K562 (cell line): ENCODE measurements around the gene PPP1R14B. TPM values are rescaled to one million over a fixed set of nuclear protein-coding genes. Genes with fewer than 3 reads are reported as not detected.

Experiments
- CBFB ChIP-seq: sonication (generic); formaldehyde crosslinking; IDR thresholded peaks from 2 replicates; pipeline ENCODE4 v1.4.0; 2020; ENCODE audit warnings: mild to moderate bottlenecking, missing genetic modification reagents
- CGGBP1 ChIP-seq: fragments of 250-450 bp; sonication (Bioruptor Pico); IDR thresholded peaks from 2 replicates; pipeline ENCODE4 v1.9.0; 2021; ENCODE audit warnings: mild to moderate bottlenecking
- ERF ChIP-seq: fragments of 450-650 bp; formaldehyde crosslinking; IDR thresholded peaks from 2 replicates; pipeline ENCODE4 v1.4.0; 2020; ENCODE audit warnings: mild to moderate bottlenecking, mixed read lengths
- HNRNPH1 ChIP-seq: fragments of 200-400 bp; formaldehyde crosslinking; optimal IDR thresholded peaks from 2 replicates; pipeline ENCODE3; 2017; ENCODE audit warnings: low read depth, mild to moderate bottlenecking, low read length, moderate library complexity
- HNRNPL ChIP-seq: fragments of 200-400 bp; formaldehyde crosslinking; IDR thresholded peaks from 2 replicates; pipeline ENCODE4 v1.6.1; 2017; ENCODE audit warnings: low read depth, mild to moderate bottlenecking, low read length
- JUN ChIP-seq, 2 experiments: sonication (generic) in 1 of 2; formaldehyde crosslinking in 1 of 2; IDR thresholded peaks; 2 replicates each; pipeline versions ENCODE4 v1.6.1 to v1.8.0; 2012 to 2022; ENCODE audit warnings: borderline replicate concordance in 2 of 2, mild to moderate bottlenecking in 2 of 2, improper control_type of control experiment in 1 of 2, low read depth in 1 of 2, low read length in 1 of 2, missing genetic modification reagents in 1 of 2
- OTX1 ChIP-seq: fragments of 450-650 bp; formaldehyde crosslinking; IDR thresholded peaks from 2 replicates; pipeline ENCODE4 v1.4.0; 2022; ENCODE audit warnings: mild to moderate bottlenecking
- PREB ChIP-seq: sonication (generic); formaldehyde crosslinking; IDR thresholded peaks from 2 replicates; pipeline ENCODE4 v1.8.1; 2023; ENCODE audit warnings: mild to moderate bottlenecking, missing genetic modification reagents
- SAP30 ChIP-seq: fragments of 200-600 bp; sonication (generic); IDR thresholded peaks from 2 replicates; pipeline ENCODE4 v1.6.1; 2012; ENCODE audit warnings: borderline replicate concordance, low read depth, mild to moderate bottlenecking, moderate library complexity, low read length, control low read depth, inconsistent platforms; ENCODE audit not compliant: insufficient read depth, poor library complexity, severe bottlenecking
- SP1 ChIP-seq: sonication (generic); formaldehyde crosslinking; IDR thresholded peaks from 2 replicates; pipeline ENCODE4 v1.8.1; 2022; ENCODE audit warnings: mild to moderate bottlenecking, missing genetic modification reagents
- SRSF9 ChIP-seq: fragments of 200-400 bp; formaldehyde crosslinking; IDR thresholded peaks from 2 replicates; pipeline ENCODE4 v1.6.1; 2017; ENCODE audit warnings: low read depth, low read length, borderline replicate concordance
- TCF15 ChIP-seq: fragments of 250-450 bp; sonication (Bioruptor Pico); IDR thresholded peaks from 2 replicates; pipeline ENCODE4 v1.8.0; 2022; ENCODE audit warnings: moderate library complexity, mild to moderate bottlenecking, inconsistent platforms
- ZNF143 ChIP-seq: sonication (generic); formaldehyde crosslinking; IDR thresholded peaks from 2 replicates; pipeline ENCODE4 v1.9.0; 2022; ENCODE audit warnings: mild to moderate bottlenecking, missing genetic modification reagents
- ZNF449 ChIP-seq: fragments of 250-450 bp; sonication (Bioruptor Pico); IDR thresholded peaks from 2 replicates; pipeline ENCODE4 v1.8.0; 2022; ENCODE audit warnings: moderate library complexity, mild to moderate bottlenecking, inconsistent platforms
- polyA plus RNA-seq, 8 experiments: library from polyadenylated mRNA; depleted of rRNA in 4 of 8; stranded (reverse) in 5 of 8; unstranded in 3 of 8; fragments of >200 nt; fragmentation: Nextera tagmentation in 2 of 8; fragmentation: Illumina TruSeq in 1 of 8; extraction: Ambion mirVana in 2 of 8; extraction: Trizol in 1 of 8; gene quantifications; 2 replicates each; pipeline versions ENCODE4 v1.2.1 to v1.2.3, GENCODE V29; 2011 to 2014; ENCODE audit warnings: inconsistent platforms in 1 of 8, missing spikeins in 1 of 8
- total RNA-seq, 7 experiments: library from RNA; depleted of rRNA in 6 of 7; stranded (reverse); fragments of >200 nt in 6 of 7; fragmentation: Illumina TruSeq in 2 of 7; extraction: Trizol in 2 of 7; gene quantifications; 2 replicates each; pipeline versions ENCODE4 v1.2.1 to v1.2.3, GENCODE V29; 2011 to 2021; ENCODE audit warnings: low replicate concordance in 1 of 7
- TF ChIP-seq, protein P1 (sequence below), 2 experiments: IDR thresholded peaks in 1 of 2; conservative IDR thresholded peaks in 1 of 2; 2 replicates each; pipeline ENCODE4 v1.6.1; 2016; ENCODE audit warnings: low read depth in 2 of 2, mild to moderate bottlenecking in 1 of 2, missing compliant biosample characterization in 1 of 2, missing genetic modification characterization in 1 of 2, moderate library complexity in 1 of 2
- TF ChIP-seq, protein P2 (sequence below): fragments of 450-650 bp; IDR thresholded peaks from 2 replicates; pipeline ENCODE4 v1.6.1; 2016
- TF ChIP-seq, protein P3 (sequence below), 2 experiments: fragments of 450-650 bp; conservative IDR thresholded peaks; 2 replicates each; pipeline ENCODE4 v1.6.1; 2017; ENCODE audit warnings: mild to moderate bottlenecking in 2 of 2, moderate library complexity in 2 of 2

PPP1R14B gene
- total and polyA plus RNA-seq, 9 of the 15 experiments (the other 6 are each of a cell fraction or from before 2014, with no cell fraction given) = 7.7 to 566 (median 212) TPM

DNA sequence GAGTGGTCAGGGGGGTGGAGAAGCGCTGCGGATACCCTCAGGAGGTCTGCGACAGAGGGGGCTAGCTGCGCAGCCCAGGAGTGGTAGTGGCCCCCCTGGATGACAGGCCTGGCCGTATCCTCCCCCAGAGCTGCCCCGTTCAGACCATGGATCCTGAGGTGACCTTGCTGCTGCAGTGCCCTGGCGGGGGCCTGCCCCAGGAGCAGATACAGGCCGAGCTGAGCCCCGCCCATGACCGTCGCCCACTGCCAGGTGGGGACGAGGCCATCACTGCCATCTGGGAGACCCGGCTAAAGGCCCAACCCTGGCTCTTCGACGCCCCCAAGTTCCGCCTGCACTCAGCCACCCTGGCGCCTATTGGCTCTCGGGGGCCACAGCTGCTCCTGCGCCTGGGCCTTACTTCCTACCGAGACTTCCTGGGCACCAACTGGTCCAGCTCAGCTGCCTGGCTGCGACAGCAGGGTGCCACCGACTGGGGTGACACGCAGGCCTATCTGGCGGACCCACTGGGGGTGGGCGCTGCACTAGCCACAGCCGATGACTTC is 20.2 kb downstream of the PPP1R14B start (continued):
- TF ChIP-seq SRSF9 = no peak
- TF ChIP-seq OTX1 (CRISPR knock-in tag) = no peak
- no peak for TF ChIP-seq CGGBP1 (CRISPR knock-in tag)
- TF ChIP-seq PREB (CRISPR knock-in tag) = no peak
- TF ChIP-seq ZNF449 (CRISPR knock-in tag) = 0 out of 2 replicates have a peak, but pooled peaks have one; percentile 9
- TF ChIP-seq, protein P1, sequence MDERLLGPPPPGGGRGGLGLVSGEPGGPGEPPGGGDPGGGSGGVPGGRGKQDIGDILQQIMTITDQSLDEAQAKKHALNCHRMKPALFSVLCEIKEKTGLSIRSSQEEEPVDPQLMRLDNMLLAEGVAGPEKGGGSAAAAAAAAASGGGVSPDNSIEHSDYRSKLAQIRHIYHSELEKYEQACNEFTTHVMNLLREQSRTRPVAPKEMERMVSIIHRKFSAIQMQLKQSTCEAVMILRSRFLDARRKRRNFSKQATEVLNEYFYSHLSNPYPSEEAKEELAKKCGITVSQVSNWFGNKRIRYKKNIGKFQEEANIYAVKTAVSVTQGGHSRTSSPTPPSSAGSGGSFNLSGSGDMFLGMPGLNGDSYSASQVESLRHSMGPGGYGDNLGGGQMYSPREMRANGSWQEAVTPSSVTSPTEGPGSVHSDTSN (CRISPR knock-in tag; IDR thresholded peaks at IDR 0.05; ENCODE audit: low read depth) = no peak
- TF ChIP-seq, protein P1 (tag; conservative IDR thresholded peaks at IDR 0.05; ENCODE audit: low read depth) = no peak
- TF ChIP-seq, protein P2, sequence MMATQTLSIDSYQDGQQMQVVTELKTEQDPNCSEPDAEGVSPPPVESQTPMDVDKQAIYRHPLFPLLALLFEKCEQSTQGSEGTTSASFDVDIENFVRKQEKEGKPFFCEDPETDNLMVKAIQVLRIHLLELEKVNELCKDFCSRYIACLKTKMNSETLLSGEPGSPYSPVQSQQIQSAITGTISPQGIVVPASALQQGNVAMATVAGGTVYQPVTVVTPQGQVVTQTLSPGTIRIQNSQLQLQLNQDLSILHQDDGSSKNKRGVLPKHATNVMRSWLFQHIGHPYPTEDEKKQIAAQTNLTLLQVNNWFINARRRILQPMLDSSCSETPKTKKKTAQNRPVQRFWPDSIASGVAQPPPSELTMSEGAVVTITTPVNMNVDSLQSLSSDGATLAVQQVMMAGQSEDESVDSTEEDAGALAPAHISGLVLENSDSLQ = no peak
- TF ChIP-seq ERF = 0 out of 2 replicates have a peak, but pooled peaks have one; percentile 14
- no peak for TF ChIP-seq HNRNPH1
- TF ChIP-seq ZNF143 = 0 out of 2 replicates have a peak, but pooled peaks have one; percentile 43
- TF ChIP-seq JUN (IDR thresholded peaks at IDR 0.05; ENCODE audit: borderline replicate concordance, low read depth, low read length) = no peak; the same call in 1 of the 2 replicates
- TF ChIP-seq JUN (CRISPR knock-in tag; IDR thresholded peaks at IDR 0.05; ENCODE audit: borderline replicate concordance) = 0 out of 2 replicates have a peak, but pooled peaks have one; percentile 57
- 0 out of 2 replicates have a peak, but pooled peaks have one; percentile 55 for TF ChIP-seq HNRNPL
- no peak for TF ChIP-seq SAP30
- no peak for TF ChIP-seq SP1 (CRISPR knock-in tag)
- TF ChIP-seq TCF15 = peak; percentile 28; the same call in 1 of the 2 replicates
- no peak for TF ChIP-seq CBFB (CRISPR knock-in tag)
- TF ChIP-seq, protein P3, sequence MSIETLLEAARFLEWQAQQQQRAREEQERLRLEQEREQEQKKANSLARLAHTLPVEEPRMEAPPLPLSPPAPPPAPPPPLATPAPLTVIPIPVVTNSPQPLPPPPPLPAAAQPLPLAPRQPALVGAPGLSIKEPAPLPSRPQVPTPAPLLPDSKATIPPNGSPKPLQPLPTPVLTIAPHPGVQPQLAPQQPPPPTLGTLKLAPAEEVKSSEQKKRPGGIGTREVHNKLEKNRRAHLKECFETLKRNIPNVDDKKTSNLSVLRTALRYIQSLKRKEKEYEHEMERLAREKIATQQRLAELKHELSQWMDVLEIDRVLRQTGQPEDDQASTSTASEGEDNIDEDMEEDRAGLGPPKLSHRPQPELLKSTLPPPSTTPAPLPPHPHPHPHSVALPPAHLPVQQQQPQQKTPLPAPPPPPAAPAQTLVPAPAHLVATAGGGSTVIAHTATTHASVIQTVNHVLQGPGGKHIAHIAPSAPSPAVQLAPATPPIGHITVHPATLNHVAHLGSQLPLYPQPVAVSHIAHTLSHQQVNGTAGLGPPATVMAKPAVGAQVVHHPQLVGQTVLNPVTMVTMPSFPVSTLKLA (conservative IDR thresholded peaks at IDR 0.05) = no peak
